LNCaP clone FGC (cell line): ENCODE measurements around the gene NUP210.

ENCODE experiments used
- DNase-seq: peaks from one replicate; pipeline ENCODE4 v3.0.0-alpha.2; 2011; ENCODE audit warnings: low read depth
- H3K4me3 ChIP-seq: 2 replicates; pipeline ENCODE4 v1.5.1; 2011; ENCODE audit warnings: mild to moderate bottlenecking, low read depth, low read length, control low read depth
- CTCF ChIP-seq: IDR thresholded peaks from 2 replicates; pipeline ENCODE4 v1.5.1; 2012; ENCODE audit warnings: mild to moderate bottlenecking; ENCODE audit not compliant: control insufficient read depth, insufficient read depth; ENCODE audit errors: extremely low read depth

The NUP210 gene

GRCh38 chr3:13292375-13292774 lies 127.7 kb downstream of the NUP210 start:
- no peak for TF ChIP-seq CTCF
- no peak for DNase-seq
- H3K4me3 ChIP-seq = no peak overlapping the region

- TF ChIP-seq CTCF = no peak
- no peak overlapping the region for H3K4me3 ChIP-seq
- DNase-seq = no peak
These were observed 129.2 kb downstream of the NUP210 start for GRCh38 chr3:13290941-13291340.

- TF ChIP-seq CTCF = no peak
- no peak for DNase-seq
- no peak overlapping the region for H3K4me3 ChIP-seq
These were observed 130.3 kb downstream of the NUP210 start for GRCh38 chr3:13289771-13290285.

GRCh38 chr3:13288732-13289718 lies 131.1 kb downstream of the NUP210 start:
- no peak overlapping the region for H3K4me3 ChIP-seq
- no peak for DNase-seq
- TF ChIP-seq CTCF = no peak

GRCh38 chr3:13287833-13288232 lies 132.3 kb downstream of the NUP210 start:
- no peak overlapping the region for H3K4me3 ChIP-seq
- DNase-seq = no peak
- no peak for TF ChIP-seq CTCF

- no peak for TF ChIP-seq CTCF
- DNase-seq = no peak
- H3K4me3 ChIP-seq = no peak overlapping the region
These were observed 133.2 kb downstream of the NUP210 start for GRCh38 chr3:13286873-13287272.

- TF ChIP-seq CTCF = no peak
- no peak overlapping the region for H3K4me3 ChIP-seq
- no peak for DNase-seq
These were observed 135.0 kb downstream of the NUP210 start for GRCh38 chr3:13285007-13285567.
